Panc1 (cell line): ENCODE data around the gene LRCH1. TPM values are rescaled to one million over a fixed set of nuclear protein-coding genes. Genes with fewer than 3 reads are reported as not detected.

Experiments used
- ATAC-seq: fragments of 200-7000 bp; cut with Tn5 transposase; 2 replicates; pipeline ENCODE4 v1.9.1; 2020; ENCODE audit warnings: mild to moderate bottlenecking, moderate library complexity
- BruUV-seq: library from RNA; stranded (reverse); fragments of 400-500 nt; replicated peaks from 2 replicates; lab custom pipeline; 2021; lab: Mats Ljungman, UMichigan
- CTCF ChIA-PET: fragments of 300-600 bp; sonication (Branson Sonifier 250); formaldehyde crosslinking; loops from one replicate; lab custom pipeline; 2022; ENCODE audit warnings: antibody characterized with exemption; lab: Charles Lee
- POLR2A ChIA-PET: fragments of 300-600 bp; sonication (Branson Sonifier 250); formaldehyde crosslinking; loops from one replicate; lab custom pipeline; 2022; ENCODE audit warnings: antibody characterized with exemption; lab: Charles Lee
- DNase-seq: peaks from one replicate; pipeline ENCODE4 v3.0.0-alpha.2; 2010; ENCODE audit warnings: low read depth, low spot score
- H3K27ac ChIP-seq: 2 replicates; pipeline ENCODE4 v1.5.1; 2011; ENCODE audit warnings: mild to moderate bottlenecking, low read length, inconsistent platforms
- H3K27me3 ChIP-seq: fragments of 200-500 bp; sonication (Bioruptor generic); 2 replicates; pipeline ENCODE4 v1.6.0; 2014; ENCODE audit warnings: low read length, inconsistent platforms; ENCODE audit not compliant: control insufficient read depth, insufficient read depth
- H3K36me3 ChIP-seq: fragments of 200-500 bp; sonication (Bioruptor generic); 2 replicates; pipeline ENCODE4 v1.5.1; 2014; ENCODE audit warnings: inconsistent platforms, mild to moderate bottlenecking, low read length, moderate library complexity; ENCODE audit not compliant: control insufficient read depth, insufficient read depth
- H3K4me1 ChIP-seq: 2 replicates; pipeline ENCODE4 v1.5.1; 2011; ENCODE audit warnings: inconsistent platforms, mild to moderate bottlenecking, low read length, moderate library complexity; ENCODE audit not compliant: control insufficient read depth, insufficient read depth
- H3K4me3 ChIP-seq, 2 experiments: 2 replicates each; pipeline ENCODE4 v1.5.1; 2011 to 2012; ENCODE audit warnings: low read depth in 2 of 2, low read length in 2 of 2, mild to moderate bottlenecking in 2 of 2, inconsistent platforms in 1 of 2, moderate library complexity in 1 of 2
- H3K9me3 ChIP-seq: fragments of 200-500 bp; sonication (Bioruptor generic); 2 replicates; pipeline ENCODE4 v1.5.1; 2014; ENCODE audit warnings: low read depth, mild to moderate bottlenecking, inconsistent platforms, low read length, moderate library complexity; ENCODE audit not compliant: control insufficient read depth, insufficient read depth
- POLR2AphosphoS5 ChIP-seq: IDR thresholded peaks from 2 replicates; pipeline ENCODE4 v1.6.1; 2012; ENCODE audit warnings: mild to moderate bottlenecking, low read depth, low read length, moderate library complexity
- SIN3A ChIP-seq: IDR thresholded peaks from 2 replicates; pipeline ENCODE4 v1.6.1; 2012; ENCODE audit warnings: low read depth, mild to moderate bottlenecking, low read length, moderate library complexity, borderline replicate concordance; ENCODE audit not compliant: insufficient read depth
- TCF7L2 ChIP-seq: IDR thresholded peaks from 2 replicates; pipeline ENCODE4 v1.6.1; 2011; ENCODE audit warnings: mild to moderate bottlenecking, low read depth, low read length, inconsistent platforms
- in situ Hi-C: cut with HindIII; loops from 2 replicates; pipeline ENCODE4 v1.10.0; 2016; ENCODE audit warnings: low sequenced_read_pairs, low pct_unique_long_range_greater_than_20kb
- intact Hi-C: fragments of 100-400 bp; cut with micrococcal nuclease; formaldehyde crosslinking; loops from one replicate; pipeline ENCODE4 v1.10.0; 2022; ENCODE audit not compliant: unreplicated experiment
- total RNA-seq: library from RNA; stranded (reverse); gene quantifications from one replicate; pipeline ENCODE4 v1.2.1, GENCODE V29; 2021; ENCODE audit not compliant: unreplicated experiment
- TF ChIP-seq, protein P1 (sequence below): fragments of 450-650 bp; IDR thresholded peaks from 2 replicates; pipeline ENCODE4 v1.5.1; 2017; ENCODE audit warnings: mild to moderate bottlenecking
- TF ChIP-seq, protein P2 (sequence below), 2 experiments: IDR thresholded peaks; 2 replicates each; pipeline ENCODE4 v1.6.1; 2011 to 2012; ENCODE audit warnings: low read depth in 2 of 2, control low read depth in 1 of 2, low read length in 1 of 2, mild to moderate bottlenecking in 1 of 2, moderate library complexity in 1 of 2; ENCODE audit not compliant: insufficient read depth in 1 of 2

Gene LRCH1
- total RNA-seq, 1 experiment from 2014 or later = 7.9 TPM

DNA sequence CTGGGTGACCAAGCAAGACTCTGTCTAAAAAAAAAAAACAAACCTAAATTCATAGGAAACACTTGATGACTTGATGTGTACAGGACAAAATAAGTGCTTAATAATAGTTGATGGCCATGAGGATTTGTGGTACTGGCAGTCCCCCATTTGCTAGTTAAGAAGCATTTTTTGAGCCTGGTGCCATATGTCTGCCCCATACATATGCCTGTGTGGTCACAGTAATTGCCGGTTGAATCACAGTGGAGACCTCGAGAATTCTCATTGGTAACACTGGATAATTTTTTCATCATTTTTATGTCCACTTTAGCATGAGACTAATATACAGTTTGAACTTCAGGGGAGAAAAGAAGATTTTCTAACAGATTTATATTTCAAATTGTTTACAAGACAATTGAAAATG, 79.2 kb downstream of the LRCH1 start:
- TF ChIP-seq, protein P1, sequence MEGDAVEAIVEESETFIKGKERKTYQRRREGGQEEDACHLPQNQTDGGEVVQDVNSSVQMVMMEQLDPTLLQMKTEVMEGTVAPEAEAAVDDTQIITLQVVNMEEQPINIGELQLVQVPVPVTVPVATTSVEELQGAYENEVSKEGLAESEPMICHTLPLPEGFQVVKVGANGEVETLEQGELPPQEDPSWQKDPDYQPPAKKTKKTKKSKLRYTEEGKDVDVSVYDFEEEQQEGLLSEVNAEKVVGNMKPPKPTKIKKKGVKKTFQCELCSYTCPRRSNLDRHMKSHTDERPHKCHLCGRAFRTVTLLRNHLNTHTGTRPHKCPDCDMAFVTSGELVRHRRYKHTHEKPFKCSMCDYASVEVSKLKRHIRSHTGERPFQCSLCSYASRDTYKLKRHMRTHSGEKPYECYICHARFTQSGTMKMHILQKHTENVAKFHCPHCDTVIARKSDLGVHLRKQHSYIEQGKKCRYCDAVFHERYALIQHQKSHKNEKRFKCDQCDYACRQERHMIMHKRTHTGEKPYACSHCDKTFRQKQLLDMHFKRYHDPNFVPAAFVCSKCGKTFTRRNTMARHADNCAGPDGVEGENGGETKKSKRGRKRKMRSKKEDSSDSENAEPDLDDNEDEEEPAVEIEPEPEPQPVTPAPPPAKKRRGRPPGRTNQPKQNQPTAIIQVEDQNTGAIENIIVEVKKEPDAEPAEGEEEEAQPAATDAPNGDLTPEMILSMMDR = no peak
- TF ChIP-seq SIN3A (no peak), TCF7L2 (no peak), POLR2AphosphoS5 (no peak)
- TF ChIP-seq, protein P2, sequence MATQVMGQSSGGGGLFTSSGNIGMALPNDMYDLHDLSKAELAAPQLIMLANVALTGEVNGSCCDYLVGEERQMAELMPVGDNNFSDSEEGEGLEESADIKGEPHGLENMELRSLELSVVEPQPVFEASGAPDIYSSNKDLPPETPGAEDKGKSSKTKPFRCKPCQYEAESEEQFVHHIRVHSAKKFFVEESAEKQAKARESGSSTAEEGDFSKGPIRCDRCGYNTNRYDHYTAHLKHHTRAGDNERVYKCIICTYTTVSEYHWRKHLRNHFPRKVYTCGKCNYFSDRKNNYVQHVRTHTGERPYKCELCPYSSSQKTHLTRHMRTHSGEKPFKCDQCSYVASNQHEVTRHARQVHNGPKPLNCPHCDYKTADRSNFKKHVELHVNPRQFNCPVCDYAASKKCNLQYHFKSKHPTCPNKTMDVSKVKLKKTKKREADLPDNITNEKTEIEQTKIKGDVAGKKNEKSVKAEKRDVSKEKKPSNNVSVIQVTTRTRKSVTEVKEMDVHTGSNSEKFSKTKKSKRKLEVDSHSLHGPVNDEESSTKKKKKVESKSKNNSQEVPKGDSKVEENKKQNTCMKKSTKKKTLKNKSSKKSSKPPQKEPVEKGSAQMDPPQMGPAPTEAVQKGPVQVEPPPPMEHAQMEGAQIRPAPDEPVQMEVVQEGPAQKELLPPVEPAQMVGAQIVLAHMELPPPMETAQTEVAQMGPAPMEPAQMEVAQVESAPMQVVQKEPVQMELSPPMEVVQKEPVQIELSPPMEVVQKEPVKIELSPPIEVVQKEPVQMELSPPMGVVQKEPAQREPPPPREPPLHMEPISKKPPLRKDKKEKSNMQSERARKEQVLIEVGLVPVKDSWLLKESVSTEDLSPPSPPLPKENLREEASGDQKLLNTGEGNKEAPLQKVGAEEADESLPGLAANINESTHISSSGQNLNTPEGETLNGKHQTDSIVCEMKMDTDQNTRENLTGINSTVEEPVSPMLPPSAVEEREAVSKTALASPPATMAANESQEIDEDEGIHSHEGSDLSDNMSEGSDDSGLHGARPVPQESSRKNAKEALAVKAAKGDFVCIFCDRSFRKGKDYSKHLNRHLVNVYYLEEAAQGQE (IDR thresholded peaks at IDR 0.05; ENCODE audit: insufficient read depth in 1 of 2, low read depth in 2 of 2, low read length in 1 of 2) = no peak
- intact Hi-C loops = no loop called here
- ATAC-seq (no peak), DNase-seq (no peak)
- Histone ChIP-seq H3K4me3 (no peak overlapping the region), H3K9me3 (no peaks in the 10 kb centered on the region), H3K27me3 (no peaks in the 10 kb centered on the region), H3K36me3 (no peaks in the 10 kb centered on the region), H3K4me1 (no peaks in the 10 kb centered on the region; the same call in 1 of the 2 replicates), H3K27ac (no peak overlapping the region)
- BruUV-seq = no TSS peak
- ChIA-PET POLR2A (no interaction called here), CTCF (no interaction called here)
- in situ Hi-C loops = no loop called here

DNA sequence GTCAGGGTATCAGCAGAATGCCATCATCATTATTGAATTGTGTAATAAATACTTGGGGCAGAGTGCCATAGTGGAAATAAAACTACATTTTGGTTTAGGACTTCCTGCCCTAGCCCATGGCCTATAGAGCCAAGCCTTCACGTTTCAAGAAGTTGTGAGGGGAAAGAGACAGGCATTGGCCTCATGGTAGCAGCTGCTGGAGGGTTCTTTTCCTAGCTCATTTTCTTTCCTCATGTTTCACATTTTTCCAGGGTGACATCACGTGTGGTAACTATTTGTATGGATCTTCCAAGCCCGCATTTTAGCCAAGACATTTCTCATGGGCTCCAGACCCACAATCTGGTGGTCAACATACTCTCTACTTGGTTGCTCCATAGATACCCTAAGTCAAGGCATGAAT, 80.4 kb downstream of the LRCH1 start:
- no TSS peak for BruUV-seq
- H3K4me1 ChIP-seq = no peaks in the 10 kb centered on the region; the same call in 1 of the 2 replicates
- no peaks in the 10 kb centered on the region for H3K9me3 ChIP-seq
- in situ Hi-C loops = no loop called here
- intact Hi-C loops = no loop called here
- POLR2A ChIA-PET = no interaction called here
- ATAC-seq (no peak), DNase-seq (no peak)
- H3K27ac ChIP-seq = no peak overlapping the region
- no peak overlapping the region for H3K4me3 ChIP-seq
- H3K36me3 ChIP-seq = no peaks in the 10 kb centered on the region
- CTCF ChIA-PET = no interaction called here
- TF ChIP-seq, protein P2 (IDR thresholded peaks at IDR 0.05; ENCODE audit: insufficient read depth in 1 of 2, low read depth in 2 of 2, low read length in 1 of 2) = no peak
- TF ChIP-seq, protein P1 = no peak
- TF ChIP-seq SIN3A (no peak), POLR2AphosphoS5 (no peak), TCF7L2 (no peak)
- H3K27me3 ChIP-seq = no peaks in the 10 kb centered on the region
